Pancreas (tissue), 10 donors: Measurements from ENCODE around the gene LSM7. TPM values are rescaled to one million over a fixed set of nuclear protein-coding genes. Genes with fewer than 3 reads are reported as not detected.

ENCODE experiments used
- ATAC-seq, 4 donors: fragments of 200-7000 bp; cut with Tn5 transposase; one replicate each; pipeline versions ENCODE4 v1.8.0 to v1.9.1; 2020; ENCODE audit warnings: mild to moderate bottlenecking in 4 of 4, moderate library complexity in 4 of 4
- DNase-seq, 6 donors: peaks; one replicate each; pipeline ENCODE4 v3.0.0-alpha.2; 2020
- FAIRE-seq: peaks from 2 replicates; lab custom pipeline; 2012; peaks lifted over from hg19 to GRCh38; lab: Jason Lieb, UNC
- H3K27ac ChIP-seq, 4 donors: fragments of 200-600 bp; sonication (generic); 1 replicate in 3 of 4; 2 replicates in 1 of 4; pipeline versions ENCODE4 v1.5.0 to v1.8.0; 2020
- H3K27me3 ChIP-seq, 4 donors: fragments of 200-600 bp; one replicate each; pipeline ENCODE4 v1.8.0; 2021
- H3K36me3 ChIP-seq, 3 donors: fragments of 200-600 bp; sonication (generic) in 1 of 3; one replicate each; pipeline versions ENCODE4 v1.5.0 to v1.8.0; 2020 to 2021
- H3K4me1 ChIP-seq, 3 donors: fragments of 200-600 bp; one replicate each; pipeline ENCODE4 v1.8.0; 2021
- H3K4me3 ChIP-seq, 4 donors: fragments of 200-600 bp; sonication (generic) in 2 of 4; one replicate each; pipeline versions ENCODE4 v1.5.0 to v1.8.0; 2020 to 2021
- H3K9me3 ChIP-seq, 4 donors: fragments of 200-600 bp; one replicate each; pipeline ENCODE4 v1.8.0; 2021
- CTCF ChIP-seq, 4 donors: fragments of 200-600 bp; sonication (generic) in 3 of 4; IDR thresholded peaks; one replicate each; pipeline versions ENCODE4 v1.5.0 to v1.8.0; 2021; ENCODE audit warnings: antibody characterized with exemption in 4 of 4
- WGBS, 2 donors: extraction: QIAGEN DNeasy Blood & Tissue Kit; methylation state at CpG; one replicate each; pipeline ENCODE4 v1.1.7; 2013; 5-methylcytosine and 5-hydroxymethylcytosine counted together
- intact Hi-C, 3 donors: fragments of 100-400 bp; cut with DNase I; formaldehyde crosslinking; loops; one replicate each; pipeline versions ENCODE4 v1.11.1 to v1.14.2; 2022
- polyA plus RNA-seq, 2 donors: library from polyadenylated mRNA; stranded (reverse); fragments of 200-250 nt; gene quantifications; one replicate each; pipeline ENCODE4 v1.2.3, GENCODE V29; 2013
- total RNA-seq, 6 donors: library from RNA; stranded (reverse); fragmentation: NEBNext Ultra II Directional in 4 of 6; extraction: Animal tissue kit (Norgen Biotek cat#: 25700) in 4 of 6; gene quantifications; one replicate each; pipeline versions ENCODE4 v1.2.1 to v1.2.4, GENCODE V29; 2021 to 2023
- donor health status: healthy with polysubstance abuse.
- donor health status: DM: no; HTN: no; CAD: no; lungs with moderate emphysema.
- donor health status: DM: no; HTN: no; CAD: no.
- donor health status: control.
- donor health status: control.
- donor health status: Bipolar disorder and iron deficiency.
- donor health status: DM: yes; HTN: yes; CAD: no.
- donor health status: DM: no; HTN: no; CAD: no.
- donor health status: DM: no; HTN: no; CAD: no.
- donor health status: DM: yes; HTN: yes; CAD: no.

The LSM7 gene
- total and polyA plus RNA-seq, 8 donors: 18.3 to 170 (median 30.9) TPM

- intact Hi-C loops: no loop called here
- Histone ChIP-seq H3K4me3 (no peak overlapping the region), H3K9me3 (no peaks in the 10 kb centered on the region), H3K27me3 (no peaks in the 10 kb centered on the region), H3K4me1 (peaks cover 26 to 47% (median 34%) of the 10 kb centered on the region in 3 donors), H3K36me3 (no peaks in the 10 kb centered on the region), H3K27ac (peak overlapping the region in 3 of 4 donors; percentile 34 to 72 (median 70))
- no peak for FAIRE-seq
- 39 to 40% methylated on average over 15 to 17 of the region's 17 CpGs for whole genome bisulfite sequencing, 2 donors
- ATAC-seq: no peak
- peak in 2 of 6 donors; percentile 46 to 71 for DNase-seq
- TF ChIP-seq CTCF (IDR thresholded peaks at IDR 0.05): no peak
Measured at GRCh38 chr19:2332341-2333026, 4.1 kb upstream of the LSM7 start.

GRCh38 chr19:2331601-2332246, 3.3 kb upstream of the LSM7 start:
- FAIRE-seq: no peak
- H3K4me1 ChIP-seq: peaks cover 33 to 55% (median 42%) of the 10 kb centered on the region in 3 donors
- TF ChIP-seq CTCF (IDR thresholded peaks at IDR 0.05): no peak
- H3K27me3 ChIP-seq: no peaks in the 10 kb centered on the region
- H3K4me3 ChIP-seq: no peak overlapping the region
- intact Hi-C loops: no loop called here
- no peak for ATAC-seq
- 65 to 77% methylated on average over 12 of the region's 12 CpGs for WGBS, 2 donors
- DNase-seq: peak in 2 of 6 donors; percentile 25 to 68
- peak overlapping the region; percentile 34 to 72 (median 62) for H3K27ac ChIP-seq
- H3K36me3 ChIP-seq: no peaks in the 10 kb centered on the region
- H3K9me3 ChIP-seq: no peaks in the 10 kb centered on the region

DNA sequence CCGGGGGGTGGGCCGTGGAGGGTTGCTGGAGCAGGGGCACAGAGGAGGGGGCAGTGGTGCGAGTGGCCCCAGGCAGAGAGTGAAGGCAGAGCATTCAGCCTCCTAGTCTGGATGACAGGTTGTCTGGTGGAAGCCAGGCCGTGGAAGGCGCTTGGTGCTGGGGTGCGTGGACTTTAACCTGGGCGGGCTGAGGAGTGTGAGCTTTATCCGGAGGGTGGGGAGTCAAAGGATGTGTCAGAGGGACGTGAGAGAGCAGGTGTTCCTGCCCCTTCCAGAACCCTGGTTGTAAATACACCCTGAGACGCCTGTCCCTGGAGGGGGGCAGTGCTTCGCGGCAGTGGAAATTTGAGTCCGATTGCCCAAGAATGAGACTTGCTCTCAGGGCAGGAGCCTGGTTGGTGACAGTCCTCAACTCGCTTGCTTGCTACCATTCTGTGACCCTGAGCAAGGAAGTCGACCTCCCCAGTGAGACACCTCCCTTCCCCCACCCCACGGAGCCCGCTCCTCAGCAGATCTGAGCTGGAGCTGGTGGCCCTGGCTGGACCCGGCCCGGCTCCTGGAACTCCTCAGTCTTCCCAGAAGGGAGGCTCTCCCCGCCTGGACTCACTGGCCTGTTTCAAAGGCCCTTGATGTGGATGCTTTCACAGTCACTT, 2.4 kb upstream of the LSM7 start:
- DNase-seq (peak in 5 of 6 donors; percentile 65 to 79 (median 72)), ATAC-seq (peak; percentile 42 to 69 (median 58)), FAIRE-seq (no peak)
- intact Hi-C loops: no loop called here
- H3K27me3 ChIP-seq: no peaks in the 10 kb centered on the region
- peaks cover 35 to 56% (median 42%) of the 10 kb centered on the region in 3 donors for H3K4me1 ChIP-seq
- H3K9me3 ChIP-seq: no peaks in the 10 kb centered on the region
- no peaks in the 10 kb centered on the region for H3K36me3 ChIP-seq
- no peak overlapping the region for H3K4me3 ChIP-seq
- H3K27ac ChIP-seq: peak overlapping the region; percentile 16 to 72 (median 62)
- TF ChIP-seq CTCF (IDR thresholded peaks at IDR 0.05): no peak
- 23 to 25% methylated on average over 19 to 20 of the region's 20 CpGs for WGBS, 2 donors

GRCh38 chr19:2330255-2330631, 1.9 kb upstream of the LSM7 start:
- H3K27me3 ChIP-seq: no peaks in the 10 kb centered on the region
- H3K27ac ChIP-seq: peak overlapping the region; percentile 16 to 72 (median 62)
- H3K4me3 ChIP-seq: no peak overlapping the region
- no peak for TF ChIP-seq CTCF (IDR thresholded peaks at IDR 0.05)
- no peaks in the 10 kb centered on the region for H3K9me3 ChIP-seq
- WGBS, 2 donors: 46 to 57% methylated on average over 10 of the region's 10 CpGs
- ATAC-seq (no peak), FAIRE-seq (no peak), DNase-seq (peak in 1 of 6 donors; percentile 62)
- no peaks in the 10 kb centered on the region for H3K36me3 ChIP-seq
- intact Hi-C loops: no loop called here
- H3K4me1 ChIP-seq: peaks cover 35 to 56% (median 42%) of the 10 kb centered on the region in 3 donors
